SK-N-SH (cell line): Measurements from ENCODE around the gene NOTCH4. TPM values are rescaled to one million over a fixed set of nuclear protein-coding genes. Genes with fewer than 3 reads are reported as not detected.

Experiments used
- CTCF ChIA-PET: fragments of 300-600, 350-600 bp; formaldehyde crosslinking; extraction: SDS; loops from one replicate; lab custom pipeline; 2021; lab: Yijun Ruan, JAX
- POLR2A ChIA-PET: fragments of 350-600 bp; sonication (Branson Sonifier 250); formaldehyde crosslinking; extraction: SDS; loops from one replicate; lab custom pipeline; 2020; ENCODE audit warnings: antibody characterized with exemption, inconsistent platforms; lab: Yijun Ruan, JAX
- DNase-seq: peaks from one replicate; pipeline ENCODE4 v3.0.0; 2012
- H2AFZ ChIP-seq: fragments of 200-600 bp; sonication (generic); 2 replicates; pipeline ENCODE4 v1.8.1; 2016; ENCODE audit warnings: antibody characterized with exemption, mild to moderate bottlenecking, low read depth
- H3F3A ChIP-seq: fragments of 200-600 bp; sonication (generic); replicated peaks from 2 replicates; pipeline ENCODE3; 2016; ENCODE audit warnings: antibody characterized with exemption, mild to moderate bottlenecking; ENCODE audit not compliant: insufficient read depth
- H3K27ac ChIP-seq, 2 experiments: fragments of 200-500 bp in 1 of 2; fragments of 200-600 bp in 1 of 2; sonication (Bioruptor generic) in 1 of 2; sonication (generic), shearing (Covaris generic) in 1 of 2; 2 replicates each; pipeline versions ENCODE4 v1.5.1 to v1.6.1; 2014 to 2016; ENCODE audit warnings: low read depth in 2 of 2, inconsistent platforms in 1 of 2, low read length in 1 of 2, mild to moderate bottlenecking in 1 of 2, mixed read lengths in 1 of 2
- H3K27me3 ChIP-seq: fragments of 200-600 bp; sonication (generic), shearing (Covaris generic); 2 replicates; pipeline ENCODE4 v1.6.1; 2016; ENCODE audit warnings: mixed run types; ENCODE audit not compliant: insufficient read depth
- H3K36me3 ChIP-seq, 2 experiments: fragments of 200-500 bp in 1 of 2; fragments of 200-600 bp in 1 of 2; sonication (Bioruptor generic) in 1 of 2; sonication (generic) in 1 of 2; replicated peaks in 1 of 2; 2 replicates each; pipeline versions ENCODE3 to v1.5.1; 2014 to 2016; ENCODE audit warnings: low read length in 1 of 2, mild to moderate bottlenecking in 1 of 2; ENCODE audit not compliant: insufficient read depth in 2 of 2, control insufficient read depth in 1 of 2
- H3K4me1 ChIP-seq, 2 experiments: fragments of 200-500 bp in 1 of 2; fragments of 200-600 bp in 1 of 2; sonication (Bioruptor generic) in 1 of 2; sonication (generic), shearing (Covaris generic) in 1 of 2; 2 replicates each; pipeline versions ENCODE4 v1.5.1 to v1.6.1; 2014 to 2016; ENCODE audit warnings: low read depth in 1 of 2, low read length in 1 of 2, mixed run types in 1 of 2; ENCODE audit not compliant: insufficient read depth in 2 of 2, control insufficient read depth in 1 of 2
- H3K4me2 ChIP-seq: fragments of 200-600 bp; sonication (generic), shearing (Covaris generic); 2 replicates; pipeline ENCODE4 v1.6.1; 2017; ENCODE audit warnings: mixed run types
- H3K4me3 ChIP-seq, 2 experiments: fragments of 200-500 bp in 1 of 2; fragments of 200-600 bp in 1 of 2; sonication (Bioruptor generic) in 1 of 2; sonication (generic), shearing (Covaris generic) in 1 of 2; 2 replicates each; pipeline versions ENCODE4 v1.5.1 to v1.8.1; 2014 to 2016; ENCODE audit warnings: low read depth in 2 of 2, inconsistent platforms in 1 of 2, low read length in 1 of 2, mild to moderate bottlenecking in 1 of 2, mixed read lengths in 1 of 2, moderate library complexity in 1 of 2
- H3K79me2 ChIP-seq: fragments of 200-600 bp; sonication (generic); 2 replicates; pipeline ENCODE4 v1.8.1; 2017; ENCODE audit warnings: mild to moderate bottlenecking; ENCODE audit not compliant: insufficient read depth
- H3K9ac ChIP-seq: fragments of 200-600 bp; sonication (generic); 2 replicates; pipeline ENCODE4 v1.6.1; 2017; ENCODE audit warnings: mixed run types
- H3K9me2 ChIP-seq: fragments of 200-600 bp; sonication (generic); 2 replicates; pipeline ENCODE4 v1.6.1; 2017; ENCODE audit warnings: mixed run types
- H3K9me3 ChIP-seq: fragments of 200-600 bp; sonication (generic); 2 replicates; pipeline ENCODE4 v1.6.1; 2017; ENCODE audit warnings: mixed run types, mild to moderate bottlenecking, moderate library complexity
- H4K20me1 ChIP-seq: fragments of 200-600 bp; sonication (generic); 2 replicates; pipeline ENCODE4 v1.6.1; 2017; ENCODE audit warnings: mild to moderate bottlenecking, mixed run types; ENCODE audit not compliant: insufficient read depth
- CHD2 ChIP-seq: fragments of 150-350 bp; IDR thresholded peaks from 2 replicates; pipeline ENCODE4 v1.6.1; 2018; ENCODE audit warnings: low read length; ENCODE audit not compliant: partially characterized antibody
- ELF1 ChIP-seq: IDR thresholded peaks from 2 replicates; pipeline ENCODE4 v1.4.0; 2012
- EP300 ChIP-seq, 2 experiments: IDR thresholded peaks; 2 replicates each; pipeline versions ENCODE4 v1.4.0 to v1.6.1; 2012; ENCODE audit warnings: borderline replicate concordance in 1 of 2, low read depth in 1 of 2, low read length in 1 of 2
- EZH2phosphoT487 ChIP-seq: fragments of 200-600 bp; sonication (generic); IDR thresholded peaks from 2 replicates; pipeline ENCODE4 v1.6.1; 2017; ENCODE audit warnings: low read depth, mixed run types, mild to moderate bottlenecking, antibody characterized with exemption, moderate library complexity, borderline replicate concordance
- FOSL2 ChIP-seq: IDR thresholded peaks from 2 replicates; pipeline ENCODE4 v1.4.0; 2012; ENCODE audit warnings: low read depth, mild to moderate bottlenecking, moderate library complexity, borderline replicate concordance
- FOXJ3 ChIP-seq: sonication (generic); formaldehyde crosslinking; IDR thresholded peaks from 2 replicates; pipeline ENCODE4 v1.5.1; 2020; ENCODE audit warnings: mild to moderate bottlenecking, missing genetic modification reagents
- FOXM1 ChIP-seq: IDR thresholded peaks from 2 replicates; pipeline ENCODE4 v1.4.0; 2012; ENCODE audit warnings: low read depth, mild to moderate bottlenecking
- GABPA ChIP-seq: IDR thresholded peaks from 2 replicates; pipeline ENCODE4 v1.4.0; 2012; ENCODE audit warnings: low read depth, mild to moderate bottlenecking
- GATA2 ChIP-seq: sonication (generic); formaldehyde crosslinking; IDR thresholded peaks from 2 replicates; pipeline ENCODE4 v1.5.0; 2020; ENCODE audit warnings: mild to moderate bottlenecking, missing genetic modification reagents
- JUND ChIP-seq: IDR thresholded peaks from 2 replicates; pipeline ENCODE4 v1.4.0; 2012
- MEF2A ChIP-seq: IDR thresholded peaks from 2 replicates; pipeline ENCODE4 v1.4.0; 2012; ENCODE audit warnings: low read depth, borderline replicate concordance
- MXI1 ChIP-seq: IDR thresholded peaks from 2 replicates; pipeline ENCODE4 v1.6.1; 2012; ENCODE audit warnings: mild to moderate bottlenecking, low read depth, low read length, improper control_type of control experiment
- NFIC ChIP-seq: IDR thresholded peaks from 2 replicates; pipeline ENCODE4 v1.4.0; 2012; ENCODE audit warnings: borderline replicate concordance
- NRF1 ChIP-seq: IDR thresholded peaks from 2 replicates; pipeline ENCODE4 v1.6.1; 2012; ENCODE audit warnings: low read depth, mild to moderate bottlenecking, low read length
- PBX3 ChIP-seq: IDR thresholded peaks from 2 replicates; pipeline ENCODE4; 2012
- POLR2AphosphoS5 ChIP-seq: IDR thresholded peaks from 2 replicates; pipeline ENCODE4 v1.6.1; 2012; ENCODE audit warnings: low read depth, low read length
- RAD21 ChIP-seq: IDR thresholded peaks from 2 replicates; pipeline ENCODE4 v1.6.1; 2012; ENCODE audit warnings: mild to moderate bottlenecking, low read length
- RCOR1 ChIP-seq: fragments of 150-350 bp; IDR thresholded peaks from 2 replicates; pipeline ENCODE4 v1.6.1; 2017; ENCODE audit warnings: antibody characterized with exemption, low read length
- REST ChIP-seq: IDR thresholded peaks from 2 replicates; pipeline ENCODE4 v1.6.1; 2012; ENCODE audit warnings: mild to moderate bottlenecking, low read depth, low read length, moderate library complexity
- RFX5 ChIP-seq: IDR thresholded peaks from 2 replicates; pipeline ENCODE4 v1.6.1; 2012; ENCODE audit warnings: mild to moderate bottlenecking, improper control_type of control experiment, low read length
- RXRA ChIP-seq: IDR thresholded peaks from 2 replicates; pipeline ENCODE4 v1.4.0; 2012; ENCODE audit warnings: low read depth, mild to moderate bottlenecking, borderline replicate concordance
- SIN3A ChIP-seq: IDR thresholded peaks from 2 replicates; pipeline ENCODE4 v1.6.1; 2012; ENCODE audit warnings: low read depth, mild to moderate bottlenecking, low read length, moderate library complexity, borderline replicate concordance
- SMC3 ChIP-seq: IDR thresholded peaks from 2 replicates; pipeline ENCODE4 v1.6.1; 2012; ENCODE audit warnings: low read depth, low read length, improper control_type of control experiment
- TAF1 ChIP-seq: IDR thresholded peaks from 2 replicates; pipeline ENCODE4 v1.6.1; 2012; ENCODE audit warnings: low read depth, mild to moderate bottlenecking, low read length, moderate library complexity, borderline replicate concordance
- USF1 ChIP-seq: IDR thresholded peaks from 2 replicates; pipeline ENCODE4 v1.4.0; 2012; ENCODE audit warnings: low read depth, borderline replicate concordance
- YY1 ChIP-seq: IDR thresholded peaks from 2 replicates; pipeline ENCODE4 v1.4.0; 2012; ENCODE audit warnings: low read depth, mild to moderate bottlenecking
- ZBTB33 ChIP-seq: IDR thresholded peaks from 2 replicates; pipeline ENCODE4 v1.4.0; 2012; ENCODE audit warnings: low read depth, borderline replicate concordance
- WGBS: methylation state at CpG from one replicate; pipeline ENCODE4 v1.1.6; 2017; ENCODE audit warnings: low lambda C conversion rate; 5-methylcytosine and 5-hydroxymethylcytosine counted together
- polyA plus RNA-seq, 3 experiments: library from polyadenylated mRNA; depleted of rRNA; stranded (reverse); fragments of >200 nt; gene quantifications; 2 replicates each; pipeline ENCODE4 v1.2.3, GENCODE V29; 2012

The NOTCH4 gene
- polyA plus RNA-seq, 1 of the 3 experiments (the other 2 are of a cell fraction) = 2.5 TPM

GRCh38 chr6:32194825-32195651 lies 28.8 kb downstream of the NOTCH4 start:
- H3K4me3 ChIP-seq = peak overlapping the region; percentile 50 to 64
- H3K36me3 ChIP-seq = no peaks in the 10 kb centered on the region
- peak overlapping the region; percentile 47; the same call in 1 of the 2 replicates for H2AFZ ChIP-seq
- ChIA-PET CTCF (interaction anchor here (0.7 to 2.3 kb wide), 13 partner anchors 13 to 644 kb away, joined by 3 to 17 read pairs (median 5); partner anchors contain the start of genes AGPAT1, ATF6B, EGFL8 and FKBPL), POLR2A (interaction anchor here (0.5 to 2.2 kb wide), 11 partner anchors 10 to 1013 kb away, joined by 3 to 16 read pairs (median 4); partner anchors contain the start of genes ATF6B, DDX39B, DXO and FKBPL)
- H3K27ac ChIP-seq = peak overlapping the region; percentile 93 to 100
- H3K4me1 ChIP-seq = peaks cover 6 to 26% of the 10 kb centered on the region in 2 experiments; a peak in 1 of 4 replicates
- 16% methylated on average over 15 of the region's 15 CpGs for WGBS
- H4K20me1 ChIP-seq = no peaks in the 10 kb centered on the region
- H3F3A ChIP-seq = peaks cover 15% of the 10 kb centered on the region
- H3K9me3 ChIP-seq = no peaks in the 10 kb centered on the region
- peak; percentile 45 for DNase-seq
- H3K79me2 ChIP-seq = no peaks in the 10 kb centered on the region
- H3K27me3 ChIP-seq = no peaks in the 10 kb centered on the region
- H3K9me2 ChIP-seq = no peaks in the 10 kb centered on the region
- peak overlapping the region; percentile 88 for H3K4me2 ChIP-seq
- H3K9ac ChIP-seq = peak overlapping the region; percentile 82
- no peak for TF ChIP-seq PBX3
- no peak for TF ChIP-seq CHD2
- TF ChIP-seq GABPA = no peak
- TF ChIP-seq POLR2AphosphoS5 = peak; percentile 95
- TF ChIP-seq JUND = no peak
- no peak for TF ChIP-seq FOSL2
- no peak for TF ChIP-seq RCOR1
- 0 out of 2 replicates have a peak, but pooled peaks have one; percentile 17 for TF ChIP-seq YY1
- TF ChIP-seq RFX5 = no peak
- no peak for TF ChIP-seq USF1
- peak; percentile 58 for TF ChIP-seq TAF1
- no peak for TF ChIP-seq GATA2 (CRISPR knock-in tag)
- no peak for TF ChIP-seq MXI1
- TF ChIP-seq ZBTB33 = no peak
- TF ChIP-seq EZH2phosphoT487 = no peak
- peak; percentile 47 for TF ChIP-seq SMC3
- TF ChIP-seq NRF1 = no peak
- TF ChIP-seq EP300 (IDR thresholded peaks at IDR 0.05; ENCODE audit: borderline replicate concordance in 1 of 2, low read depth in 1 of 2, low read length in 1 of 2) = no peak
- TF ChIP-seq ELF1 = no peak
- TF ChIP-seq NFIC = no peak
- peak; percentile 44 for TF ChIP-seq RAD21
- no peak for TF ChIP-seq FOXJ3
- TF ChIP-seq REST = no peak
- TF ChIP-seq SIN3A = no peak
- no peak for TF ChIP-seq FOXM1
- TF ChIP-seq RXRA = no peak
- no peak for TF ChIP-seq MEF2A
